Astrocyte (in vitro differentiated cells and primary cell): ENCODE measurements around the gene LCLAT1. TPM values are rescaled to one million over a fixed set of nuclear protein-coding genes. Genes with fewer than 3 reads are reported as not detected.

Experiments used
- DNase-seq: peaks from one replicate; pipeline ENCODE4 v3.0.0-alpha.2; 2010; ENCODE audit warnings: low read depth
- FAIRE-seq: peaks from 2 replicates; lab custom pipeline; 2011; peaks lifted over from hg19 to GRCh38; lab: Jason Lieb, UNC
- H2AFZ ChIP-seq: 2 replicates; pipeline ENCODE4 v1.6.0; 2012; ENCODE audit warnings: low read depth, low read length, inconsistent platforms
- H3K27ac ChIP-seq: 2 replicates; pipeline ENCODE4 v1.5.1; 2011; ENCODE audit warnings: low read depth, low read length, inconsistent platforms
- H3K27me3 ChIP-seq: 2 replicates; pipeline ENCODE4 v1.6.0; 2011; ENCODE audit warnings: low read length, inconsistent platforms; ENCODE audit not compliant: insufficient read depth
- H3K36me3 ChIP-seq: 2 replicates; pipeline ENCODE4 v1.5.1; 2011; ENCODE audit warnings: low read length, inconsistent platforms; ENCODE audit not compliant: insufficient read depth
- H3K4me1 ChIP-seq: 2 replicates; pipeline ENCODE4 v1.5.1; 2011; ENCODE audit warnings: low read length, inconsistent platforms; ENCODE audit not compliant: insufficient read depth
- H3K4me2 ChIP-seq: 2 replicates; pipeline ENCODE4 v1.6.0; 2012; ENCODE audit warnings: low read length, inconsistent platforms
- H3K4me3 ChIP-seq: 2 replicates; pipeline ENCODE4 v1.5.1; 2011; ENCODE audit warnings: low read depth, mild to moderate bottlenecking, low read length, inconsistent platforms; ENCODE audit not compliant: insufficient read depth
- H3K79me2 ChIP-seq: 2 replicates; pipeline ENCODE4 v1.6.0; 2012; ENCODE audit warnings: mild to moderate bottlenecking, low read length, inconsistent platforms; ENCODE audit not compliant: insufficient read depth
- H3K9ac ChIP-seq: 2 replicates; pipeline ENCODE4 v1.6.0; 2012; ENCODE audit warnings: mild to moderate bottlenecking, low read length, inconsistent platforms
- H3K9me3 ChIP-seq: 2 replicates; pipeline ENCODE4 v1.5.1; 2012; ENCODE audit warnings: low read depth, mild to moderate bottlenecking, low read length, inconsistent platforms; ENCODE audit not compliant: insufficient read depth
- H4K20me1 ChIP-seq: 2 replicates; pipeline ENCODE4 v1.6.0; 2012; ENCODE audit warnings: low read length, inconsistent platforms; ENCODE audit not compliant: insufficient read depth
- H3K27ac Mint-ChIP-seq: one replicate; pipeline ENCODE4 v1.8.0; 2021; ENCODE audit warnings: mild to moderate bottlenecking, mixed read lengths; ENCODE audit not compliant: unreplicated experiment
- H3K27me3 Mint-ChIP-seq: one replicate; pipeline ENCODE4 v1.8.0; 2021; ENCODE audit warnings: low read depth, mixed read lengths; ENCODE audit not compliant: unreplicated experiment
- H3K36me3 Mint-ChIP-seq: one replicate; pipeline ENCODE4 v1.8.0; 2021; ENCODE audit warnings: low read depth, mixed read lengths; ENCODE audit not compliant: unreplicated experiment
- H3K4me1 Mint-ChIP-seq: one replicate; pipeline ENCODE4 v1.8.0; 2021; ENCODE audit warnings: low read depth, mixed read lengths; ENCODE audit not compliant: unreplicated experiment
- H3K4me3 Mint-ChIP-seq: one replicate; pipeline ENCODE4 v1.8.0; 2021; ENCODE audit warnings: mild to moderate bottlenecking, moderate library complexity, mixed read lengths; ENCODE audit not compliant: unreplicated experiment
- H3K9me3 Mint-ChIP-seq: one replicate; pipeline ENCODE4 v1.8.0; 2021; ENCODE audit warnings: mild to moderate bottlenecking, mixed read lengths; ENCODE audit not compliant: unreplicated experiment
- CTCF ChIP-seq: IDR thresholded peaks from 2 replicates; pipeline ENCODE4 v1.5.1; 2011; ENCODE audit warnings: low read depth, mild to moderate bottlenecking, inconsistent platforms, low read length, moderate library complexity; ENCODE audit not compliant: insufficient read depth
- EZH2 ChIP-seq: IDR thresholded peaks from 2 replicates; pipeline ENCODE4 v1.6.1; 2012; ENCODE audit warnings: mild to moderate bottlenecking, low read length, inconsistent platforms; ENCODE audit not compliant: insufficient read depth
- total RNA-seq: library from RNA; stranded (reverse); gene quantifications from 2 replicates; pipeline ENCODE4 v1.2.1, GENCODE V29; 2021

Gene LCLAT1
- total RNA-seq, 1 donor from 2014 or later: 17.5 TPM

GRCh38 chr2:30522421-30522820, 75.4 kb downstream of the LCLAT1 start:
- no peaks in the 10 kb centered on the region for H4K20me1 ChIP-seq
- peaks cover 6% of the 10 kb centered on the region for H3K9me3 ChIP-seq
- peaks cover 3% of the 10 kb centered on the region for H3K79me2 ChIP-seq
- no peaks in the 10 kb centered on the region for H3K36me3 ChIP-seq
- no peak overlapping the region for H3K9ac ChIP-seq
- no peak overlapping the region for H3K4me3 ChIP-seq
- H2AFZ ChIP-seq: no peak overlapping the region
- Mint-ChIP-seq H3K27ac (no peak overlapping the region), H3K36me3 (peaks cover 12% of the 10 kb centered on the region), H3K9me3 (peaks cover 7% of the 10 kb centered on the region), H3K4me1 (peaks cover 1% of the 10 kb centered on the region), H3K4me3 (no peak overlapping the region), H3K27me3 (no peaks in the 10 kb centered on the region)
- DNase-seq: no peak
- no peak overlapping the region for H3K4me2 ChIP-seq
- no peaks in the 10 kb centered on the region for H3K27me3 ChIP-seq
- no peaks in the 10 kb centered on the region for H3K4me1 ChIP-seq
- no peak for TF ChIP-seq EZH2
- TF ChIP-seq CTCF: no peak
- H3K27ac ChIP-seq: no peak overlapping the region
- no peak for FAIRE-seq

- Histone ChIP-seq H3K4me3 (no peak overlapping the region), H3K4me2 (no peak overlapping the region), H3K27ac (no peak overlapping the region), H3K4me1 (no peaks in the 10 kb centered on the region), H3K9me3 (no peaks in the 10 kb centered on the region), H3K79me2 (peaks cover 3% of the 10 kb centered on the region), H4K20me1 (no peaks in the 10 kb centered on the region), H3K9ac (no peak overlapping the region), H3K27me3 (no peaks in the 10 kb centered on the region), H3K36me3 (no peaks in the 10 kb centered on the region), H2AFZ (no peak overlapping the region)
- Mint-ChIP-seq H3K4me1 (peaks cover 9% of the 10 kb centered on the region), H3K36me3 (no peaks in the 10 kb centered on the region), H3K27ac (no peak overlapping the region), H3K9me3 (peaks cover 2% of the 10 kb centered on the region), H3K27me3 (no peaks in the 10 kb centered on the region), H3K4me3 (no peak overlapping the region)
- peak; percentile 21 for DNase-seq
- FAIRE-seq: no peak
- TF ChIP-seq EZH2: no peak
- TF ChIP-seq CTCF: no peak
Observed at GRCh38 chr2:30527411-30527810, 80.4 kb downstream of the LCLAT1 start.

GRCh38 chr2:30527859-30528258, 80.8 kb downstream of the LCLAT1 start:
- peaks cover 9% of the 10 kb centered on the region for H3K4me1 Mint-ChIP-seq
- peaks cover 2% of the 10 kb centered on the region for H3K9me3 Mint-ChIP-seq
- H4K20me1 ChIP-seq: no peaks in the 10 kb centered on the region
- no peak overlapping the region for H3K27ac Mint-ChIP-seq
- H3K4me2 ChIP-seq: no peak overlapping the region
- no peaks in the 10 kb centered on the region for H3K36me3 ChIP-seq
- H3K9me3 ChIP-seq: no peaks in the 10 kb centered on the region
- no peak for DNase-seq
- no peak overlapping the region for H3K4me3 Mint-ChIP-seq
- H3K27me3 Mint-ChIP-seq: no peaks in the 10 kb centered on the region
- no peaks in the 10 kb centered on the region for H3K36me3 Mint-ChIP-seq
- no peak overlapping the region for H3K27ac ChIP-seq
- no peaks in the 10 kb centered on the region for H3K4me1 ChIP-seq
- TF ChIP-seq EZH2 (no peak), CTCF (no peak)
- H3K9ac ChIP-seq: no peak overlapping the region
- H2AFZ ChIP-seq: no peak overlapping the region
- H3K27me3 ChIP-seq: no peaks in the 10 kb centered on the region
- H3K4me3 ChIP-seq: no peak overlapping the region
- no peak for FAIRE-seq
- peaks cover 3% of the 10 kb centered on the region for H3K79me2 ChIP-seq
